ENCODE results near the gene ACOT7. TPM values are rescaled to one million over a fixed set of nuclear protein-coding genes. Genes with fewer than 3 reads are reported as not detected.
A peak's percentile ranks its signal among the peaks of the same experiment; 100 is the strongest.

The ACOT7 gene
- total and polyA plus RNA-seq, 10 donors: 10.6 to 31.5 (median 20.3) TPM

GRCh38 chr1:6336776-6337622 lies 56.6 kb downstream of the ACOT7 start:
- Histone ChIP-seq H3K27me3 (replicated peaks in 1 of 7) (no peaks in the 10 kb centered on the region), H3K4me1 (peaks cover 0 to 9% (median 1%) of the 10 kb centered on the region in 6 donors), H3K27ac (peak overlapping the region in 1 of 8 donors; percentile 1), H3K4me3 (no peak overlapping the region), H3K9me3 (no peaks in the 10 kb centered on the region), H3K36me3 (peaks cover 0 to 20% (median 10%) of the 10 kb centered on the region in 6 donors)
- DNase-seq: no peak
- intact Hi-C loops (cut with DNase I; ENCODE audit: low total_unique reads): no loop called here
- TF ChIP-seq POLR2AphosphoS5 (IDR thresholded peaks at IDR 0.05) (no peak), POLR2A (IDR thresholded peaks at IDR 0.05) (no peak)
- TF ChIP-seq, protein P1, sequence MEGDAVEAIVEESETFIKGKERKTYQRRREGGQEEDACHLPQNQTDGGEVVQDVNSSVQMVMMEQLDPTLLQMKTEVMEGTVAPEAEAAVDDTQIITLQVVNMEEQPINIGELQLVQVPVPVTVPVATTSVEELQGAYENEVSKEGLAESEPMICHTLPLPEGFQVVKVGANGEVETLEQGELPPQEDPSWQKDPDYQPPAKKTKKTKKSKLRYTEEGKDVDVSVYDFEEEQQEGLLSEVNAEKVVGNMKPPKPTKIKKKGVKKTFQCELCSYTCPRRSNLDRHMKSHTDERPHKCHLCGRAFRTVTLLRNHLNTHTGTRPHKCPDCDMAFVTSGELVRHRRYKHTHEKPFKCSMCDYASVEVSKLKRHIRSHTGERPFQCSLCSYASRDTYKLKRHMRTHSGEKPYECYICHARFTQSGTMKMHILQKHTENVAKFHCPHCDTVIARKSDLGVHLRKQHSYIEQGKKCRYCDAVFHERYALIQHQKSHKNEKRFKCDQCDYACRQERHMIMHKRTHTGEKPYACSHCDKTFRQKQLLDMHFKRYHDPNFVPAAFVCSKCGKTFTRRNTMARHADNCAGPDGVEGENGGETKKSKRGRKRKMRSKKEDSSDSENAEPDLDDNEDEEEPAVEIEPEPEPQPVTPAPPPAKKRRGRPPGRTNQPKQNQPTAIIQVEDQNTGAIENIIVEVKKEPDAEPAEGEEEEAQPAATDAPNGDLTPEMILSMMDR (IDR thresholded peaks at IDR 0.05 in 8 of 11, conservative IDR thresholded peaks at IDR 0.05 in 3 of 11): no peak
- WGBS, 5 donors: 89 to 91% (median 89%) methylated on average over 19 to 22 of the region's 22 CpGs

- DNase-seq: no peak
- intact Hi-C loops (cut with DNase I; ENCODE audit: low total_unique reads): no loop called here
- Histone ChIP-seq H3K27me3 (replicated peaks in 1 of 7) (no peaks in the 10 kb centered on the region), H3K27ac (no peak overlapping the region), H3K4me3 (no peak overlapping the region), H3K9me3 (no peaks in the 10 kb centered on the region), H3K4me1 (peaks cover 0 to 22% (median 9%) of the 10 kb centered on the region in 6 donors), H3K36me3 (peaks cover 0 to 20% (median 10%) of the 10 kb centered on the region in 6 donors)
- WGBS, 5 donors: 87 to 92% (median 89%) methylated on average over 13 to 14 of the region's 14 CpGs
- TF ChIP-seq POLR2AphosphoS5 (IDR thresholded peaks at IDR 0.05): no peak
- TF ChIP-seq, protein P1 (IDR thresholded peaks at IDR 0.05 in 8 of 11, conservative IDR thresholded peaks at IDR 0.05 in 3 of 11): no peak
- TF ChIP-seq POLR2A (IDR thresholded peaks at IDR 0.05): no peak
Observed at GRCh38 chr1:6334261-6334993, 59.1 kb downstream of the ACOT7 start.

- H3K27ac ChIP-seq: no peak overlapping the region
- intact Hi-C loops (cut with DNase I; ENCODE audit: low total_unique reads): no loop called here
- 94 to 98% (median 96%) methylated on average over 10 of the region's 10 CpGs for WGBS, 5 donors
- H3K9me3 ChIP-seq: no peaks in the 10 kb centered on the region
- TF ChIP-seq POLR2AphosphoS5 (IDR thresholded peaks at IDR 0.05) (no peak), POLR2A (IDR thresholded peaks at IDR 0.05) (no peak)
- TF ChIP-seq, protein P1 (IDR thresholded peaks at IDR 0.05 in 8 of 11, conservative IDR thresholded peaks at IDR 0.05 in 3 of 11): no peak
- H3K36me3 ChIP-seq: peaks cover 0 to 7% (median 0%) of the 10 kb centered on the region in 6 donors
- DNase-seq: no peak
- no peaks in the 10 kb centered on the region for H3K27me3 ChIP-seq (replicated peaks in 1 of 7)
- peaks cover 0 to 26% (median 12%) of the 10 kb centered on the region in 6 donors for H3K4me1 ChIP-seq
- no peak overlapping the region for H3K4me3 ChIP-seq
Observed at GRCh38 chr1:6332821-6333220, 60.7 kb downstream of the ACOT7 start.
